Measurements from ENCODE around the gene PKN3.

DNA sequence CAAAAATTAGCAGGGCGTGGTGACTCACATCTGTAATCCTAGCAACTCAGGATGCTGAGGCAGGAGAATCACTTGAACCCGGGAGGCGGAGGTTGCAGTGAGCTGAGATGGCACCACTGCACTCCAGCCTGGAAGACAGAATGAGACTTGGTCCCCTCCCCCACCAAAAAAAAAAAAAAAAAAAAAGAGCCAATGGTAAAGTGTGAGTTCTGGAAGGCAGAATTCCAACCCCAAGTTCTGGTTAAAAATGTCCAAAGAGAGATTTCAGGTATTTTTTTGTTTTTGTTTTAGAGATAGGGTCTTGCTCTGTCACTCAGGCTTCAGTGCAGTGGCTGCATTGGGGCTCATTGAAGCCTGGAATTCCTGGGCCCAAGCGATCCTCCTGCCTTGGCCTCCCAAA, 14.8 kb upstream of the PKN3 start:
- TF ChIP-seq, protein P1, sequence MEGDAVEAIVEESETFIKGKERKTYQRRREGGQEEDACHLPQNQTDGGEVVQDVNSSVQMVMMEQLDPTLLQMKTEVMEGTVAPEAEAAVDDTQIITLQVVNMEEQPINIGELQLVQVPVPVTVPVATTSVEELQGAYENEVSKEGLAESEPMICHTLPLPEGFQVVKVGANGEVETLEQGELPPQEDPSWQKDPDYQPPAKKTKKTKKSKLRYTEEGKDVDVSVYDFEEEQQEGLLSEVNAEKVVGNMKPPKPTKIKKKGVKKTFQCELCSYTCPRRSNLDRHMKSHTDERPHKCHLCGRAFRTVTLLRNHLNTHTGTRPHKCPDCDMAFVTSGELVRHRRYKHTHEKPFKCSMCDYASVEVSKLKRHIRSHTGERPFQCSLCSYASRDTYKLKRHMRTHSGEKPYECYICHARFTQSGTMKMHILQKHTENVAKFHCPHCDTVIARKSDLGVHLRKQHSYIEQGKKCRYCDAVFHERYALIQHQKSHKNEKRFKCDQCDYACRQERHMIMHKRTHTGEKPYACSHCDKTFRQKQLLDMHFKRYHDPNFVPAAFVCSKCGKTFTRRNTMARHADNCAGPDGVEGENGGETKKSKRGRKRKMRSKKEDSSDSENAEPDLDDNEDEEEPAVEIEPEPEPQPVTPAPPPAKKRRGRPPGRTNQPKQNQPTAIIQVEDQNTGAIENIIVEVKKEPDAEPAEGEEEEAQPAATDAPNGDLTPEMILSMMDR (conservative IDR thresholded peaks at IDR 0.05; ENCODE audit: low read length): no peak
- TF ChIP-seq EZH2phosphoT487 (IDR thresholded peaks at IDR 0.05; ENCODE audit: borderline replicate concordance): no peak
